WTC11 (cell line): ENCODE data around the gene HOXD12. TPM values are rescaled to one million over a fixed set of nuclear protein-coding genes. Genes with fewer than 3 reads are reported as not detected.
A peak's percentile ranks its signal among the peaks of the same experiment; 100 is the strongest.

Source experiments
- ATAC-seq: fragments of 200-7000 bp; cut with Tn5 transposase; 2 replicates; pipeline ENCODE4 v1.10.0; 2021; ENCODE audit warnings: mild to moderate bottlenecking, moderate library complexity
- CTCF ChIA-PET: fragments of 300-600 bp; sonication (Branson Sonifier 250); formaldehyde crosslinking; loops from one replicate; lab custom pipeline; 2021; ENCODE audit warnings: antibody characterized with exemption; lab: Charles Lee
- POLR2A ChIA-PET: fragments of 350-600 bp; sonication (Branson Sonifier 250); formaldehyde crosslinking; loops from one replicate; lab custom pipeline; 2021; ENCODE audit warnings: antibody characterized with exemption; lab: Charles Lee
- DNase-seq: peaks from one replicate; pipeline ENCODE4 v3.0.0; 2021; ENCODE audit warnings: low spot score
- H3K27ac Mint-ChIP-seq: 2 replicates; pipeline ENCODE4 v1.8.0; 2021; ENCODE audit warnings: mixed read lengths
- H3K27me3 Mint-ChIP-seq: 2 replicates; pipeline ENCODE4 v1.8.0; 2021; ENCODE audit warnings: low read depth, mild to moderate bottlenecking, moderate library complexity, mixed read lengths
- H3K36me3 Mint-ChIP-seq: 2 replicates; pipeline ENCODE4 v1.8.0; 2021; ENCODE audit warnings: mixed read lengths
- H3K4me1 Mint-ChIP-seq: 2 replicates; pipeline ENCODE4 v1.8.0; 2022; ENCODE audit warnings: mixed read lengths
- H3K4me3 Mint-ChIP-seq: 2 replicates; pipeline ENCODE4 v1.8.0; 2021; ENCODE audit warnings: mild to moderate bottlenecking, moderate library complexity, mixed read lengths
- H3K9me3 Mint-ChIP-seq: 2 replicates; pipeline ENCODE4 v1.8.0; 2021; ENCODE audit warnings: mixed read lengths
- CREM ChIP-seq: sonication (generic); formaldehyde crosslinking; IDR thresholded peaks from 2 replicates; pipeline ENCODE4 v1.8.1; 2022; ENCODE audit warnings: mild to moderate bottlenecking, missing genetic modification reagents, moderate library complexity
- ESRRA ChIP-seq: sonication (generic); formaldehyde crosslinking; IDR thresholded peaks from 2 replicates; pipeline ENCODE4 v1.8.1; 2022; ENCODE audit warnings: mild to moderate bottlenecking, missing genetic modification reagents, borderline replicate concordance
- GABPB1 ChIP-seq: sonication (generic); formaldehyde crosslinking; IDR thresholded peaks from 2 replicates; pipeline ENCODE4 v1.8.1; 2023; ENCODE audit warnings: mild to moderate bottlenecking, missing genetic modification reagents
- GRHL2 ChIP-seq: fragments of 250-450 bp; sonication (Bioruptor Pico); IDR thresholded peaks from 2 replicates; pipeline ENCODE4 v1.8.0; 2022; ENCODE audit warnings: mild to moderate bottlenecking, moderate library complexity; ENCODE audit not compliant: insufficient replicate concordance, severe bottlenecking
- JAZF1 ChIP-seq: fragments of 250-450 bp; sonication (Bioruptor Pico); IDR thresholded peaks from 2 replicates; pipeline ENCODE4 v1.9.0; 2021; ENCODE audit warnings: moderate library complexity, mild to moderate bottlenecking, inconsistent platforms
- KAT7 ChIP-seq: sonication (generic); formaldehyde crosslinking; IDR thresholded peaks from 2 replicates; pipeline ENCODE4 v1.8.1; 2023; ENCODE audit warnings: missing genetic modification reagents, mild to moderate bottlenecking, borderline replicate concordance
- NR1H2 ChIP-seq: sonication (generic); formaldehyde crosslinking; IDR thresholded peaks from 2 replicates; pipeline ENCODE4 v1.9.0; 2021; ENCODE audit warnings: mild to moderate bottlenecking, moderate library complexity, missing genetic modification reagents
- RELA ChIP-seq: sonication (generic); formaldehyde crosslinking; IDR thresholded peaks from 2 replicates; pipeline ENCODE4 v1.8.1; 2022; ENCODE audit warnings: missing genetic modification reagents, mild to moderate bottlenecking, borderline replicate concordance
- SMAD3 ChIP-seq: sonication (generic); formaldehyde crosslinking; IDR thresholded peaks from 2 replicates; pipeline ENCODE4 v1.8.0; 2022; ENCODE audit warnings: missing genetic modification reagents, mild to moderate bottlenecking, borderline replicate concordance
- ZNF671 ChIP-seq: fragments of 250-450 bp; sonication (Bioruptor Pico); IDR thresholded peaks from 2 replicates; pipeline ENCODE4 v1.8.0; 2021; ENCODE audit warnings: mild to moderate bottlenecking
- total RNA-seq: library from RNA; stranded (reverse); gene quantifications from 3 replicates; pipeline ENCODE4 v1.2.3, GENCODE V29; 2021
- TF ChIP-seq, protein P1 (sequence below): sonication (generic); formaldehyde crosslinking; IDR thresholded peaks from 2 replicates; pipeline ENCODE4 v1.8.1; 2022; ENCODE audit warnings: low read depth, missing genetic modification reagents, borderline replicate concordance
- TF ChIP-seq, protein P2 (sequence below): sonication (generic); formaldehyde crosslinking; IDR thresholded peaks from 2 replicates; pipeline ENCODE4 v1.8.0; 2022; ENCODE audit warnings: missing genetic modification reagents
- TF ChIP-seq, protein P3 (sequence below): fragments of 250-450 bp; sonication (Bioruptor Pico); IDR thresholded peaks from 2 replicates; pipeline ENCODE4 v1.9.0; 2021; ENCODE audit warnings: moderate library complexity, mild to moderate bottlenecking, inconsistent platforms, borderline replicate concordance
- TF ChIP-seq, protein P4 (sequence below): fragments of 200-600 bp; IDR thresholded peaks from 2 replicates; pipeline ENCODE4 v1.8.0; 2022; ENCODE audit warnings: antibody characterized with exemption
- TF ChIP-seq, protein P5 (sequence below): fragments of 250-450 bp; sonication (Bioruptor Pico); IDR thresholded peaks from 2 replicates; pipeline ENCODE4 v1.9.0; 2021; ENCODE audit warnings: mild to moderate bottlenecking
- TF ChIP-seq, protein P6 (sequence below): sonication (generic); formaldehyde crosslinking; IDR thresholded peaks from 2 replicates; pipeline ENCODE4 v1.8.1; 2023; ENCODE audit warnings: mild to moderate bottlenecking, missing genetic modification reagents, moderate library complexity
- TF ChIP-seq, protein P7 (sequence below): sonication (generic); formaldehyde crosslinking; conservative IDR thresholded peaks from 2 replicates; pipeline ENCODE4 v1.8.1; 2022; ENCODE audit warnings: mild to moderate bottlenecking, missing genetic modification reagents
- TF ChIP-seq, protein P8 (sequence below): sonication (generic); formaldehyde crosslinking; IDR thresholded peaks from 2 replicates; pipeline ENCODE4 v1.8.0; 2023; ENCODE audit warnings: mild to moderate bottlenecking, missing genetic modification reagents

Gene HOXD12
- total RNA-seq, 1 experiment from 2014 or later, result 0.17 TPM

DNA sequence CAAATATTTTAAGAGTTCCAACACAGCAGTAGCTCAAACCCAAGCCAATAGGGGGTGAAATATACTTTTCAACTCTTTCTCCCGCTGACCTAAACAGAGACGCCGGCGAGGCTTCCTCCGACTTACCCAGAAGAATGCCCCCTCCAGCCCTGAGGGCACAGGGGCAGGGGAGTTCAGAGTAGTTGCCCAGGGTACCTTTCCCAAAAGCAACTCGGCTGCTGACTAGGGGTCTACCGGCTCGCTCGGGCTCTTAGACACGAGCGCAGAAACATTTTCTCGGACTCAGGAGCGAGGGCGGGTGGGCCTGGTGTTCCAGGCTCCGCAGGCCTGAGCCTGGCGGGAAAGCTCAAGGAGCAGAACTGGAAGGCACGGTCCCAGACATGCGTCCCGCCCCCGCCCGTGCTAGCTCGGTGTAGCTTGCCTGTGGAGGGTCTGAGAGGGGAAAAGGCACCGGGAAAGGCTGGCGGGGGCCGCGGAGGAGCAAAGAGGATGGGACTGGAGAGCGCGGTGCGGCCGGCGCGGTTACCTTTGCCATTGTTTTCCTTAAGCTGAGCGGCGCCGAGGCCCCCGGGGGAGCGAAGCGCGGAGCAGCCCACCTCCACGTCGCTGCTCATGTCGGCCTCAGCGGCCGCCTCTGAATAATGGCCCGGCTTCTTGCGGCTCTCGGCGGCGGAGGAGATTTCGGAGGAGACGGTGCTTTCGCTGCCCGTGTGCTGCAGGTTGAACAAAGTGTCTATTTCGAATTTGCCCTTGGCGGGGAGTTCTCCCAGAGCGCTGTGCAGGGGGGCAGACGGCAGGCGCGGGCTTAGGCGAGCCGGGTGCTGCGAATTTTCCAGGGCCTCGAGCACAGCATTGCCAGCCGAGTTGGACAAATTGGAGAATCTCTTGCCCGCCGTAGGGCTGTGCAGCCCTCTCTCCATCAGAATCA lies 16.5 kb upstream of the HOXD12 start:
- ChIA-PET POLR2A (no interaction called here), CTCF (interaction anchor here (0.5 to 4.6 kb wide), 5 partner anchors 14 to 1370 kb away, joined by 3 to 56 read pairs (median 3); partner anchors contain the start of gene LNPK)
- Mint-ChIP-seq H3K4me1 (peaks cover 56% of the 10 kb centered on the region), H3K9me3 (no peaks in the 10 kb centered on the region), H3K4me3 (peak overlapping the region; percentile 46), H3K27ac (no peak overlapping the region), H3K27me3 (peaks cover 98% of the 10 kb centered on the region), H3K36me3 (peaks cover 3% of the 10 kb centered on the region; the same call in 1 of the 2 replicates)
- peak; percentile 2 for ATAC-seq
- DNase-seq, result peak; percentile 65
- TF ChIP-seq, protein P1, sequence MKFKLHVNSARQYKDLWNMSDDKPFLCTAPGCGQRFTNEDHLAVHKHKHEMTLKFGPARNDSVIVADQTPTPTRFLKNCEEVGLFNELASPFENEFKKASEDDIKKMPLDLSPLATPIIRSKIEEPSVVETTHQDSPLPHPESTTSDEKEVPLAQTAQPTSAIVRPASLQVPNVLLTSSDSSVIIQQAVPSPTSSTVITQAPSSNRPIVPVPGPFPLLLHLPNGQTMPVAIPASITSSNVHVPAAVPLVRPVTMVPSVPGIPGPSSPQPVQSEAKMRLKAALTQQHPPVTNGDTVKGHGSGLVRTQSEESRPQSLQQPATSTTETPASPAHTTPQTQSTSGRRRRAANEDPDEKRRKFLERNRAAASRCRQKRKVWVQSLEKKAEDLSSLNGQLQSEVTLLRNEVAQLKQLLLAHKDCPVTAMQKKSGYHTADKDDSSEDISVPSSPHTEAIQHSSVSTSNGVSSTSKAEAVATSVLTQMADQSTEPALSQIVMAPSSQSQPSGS (CRISPR knock-in tag), result no peak
- TF ChIP-seq, protein P2, sequence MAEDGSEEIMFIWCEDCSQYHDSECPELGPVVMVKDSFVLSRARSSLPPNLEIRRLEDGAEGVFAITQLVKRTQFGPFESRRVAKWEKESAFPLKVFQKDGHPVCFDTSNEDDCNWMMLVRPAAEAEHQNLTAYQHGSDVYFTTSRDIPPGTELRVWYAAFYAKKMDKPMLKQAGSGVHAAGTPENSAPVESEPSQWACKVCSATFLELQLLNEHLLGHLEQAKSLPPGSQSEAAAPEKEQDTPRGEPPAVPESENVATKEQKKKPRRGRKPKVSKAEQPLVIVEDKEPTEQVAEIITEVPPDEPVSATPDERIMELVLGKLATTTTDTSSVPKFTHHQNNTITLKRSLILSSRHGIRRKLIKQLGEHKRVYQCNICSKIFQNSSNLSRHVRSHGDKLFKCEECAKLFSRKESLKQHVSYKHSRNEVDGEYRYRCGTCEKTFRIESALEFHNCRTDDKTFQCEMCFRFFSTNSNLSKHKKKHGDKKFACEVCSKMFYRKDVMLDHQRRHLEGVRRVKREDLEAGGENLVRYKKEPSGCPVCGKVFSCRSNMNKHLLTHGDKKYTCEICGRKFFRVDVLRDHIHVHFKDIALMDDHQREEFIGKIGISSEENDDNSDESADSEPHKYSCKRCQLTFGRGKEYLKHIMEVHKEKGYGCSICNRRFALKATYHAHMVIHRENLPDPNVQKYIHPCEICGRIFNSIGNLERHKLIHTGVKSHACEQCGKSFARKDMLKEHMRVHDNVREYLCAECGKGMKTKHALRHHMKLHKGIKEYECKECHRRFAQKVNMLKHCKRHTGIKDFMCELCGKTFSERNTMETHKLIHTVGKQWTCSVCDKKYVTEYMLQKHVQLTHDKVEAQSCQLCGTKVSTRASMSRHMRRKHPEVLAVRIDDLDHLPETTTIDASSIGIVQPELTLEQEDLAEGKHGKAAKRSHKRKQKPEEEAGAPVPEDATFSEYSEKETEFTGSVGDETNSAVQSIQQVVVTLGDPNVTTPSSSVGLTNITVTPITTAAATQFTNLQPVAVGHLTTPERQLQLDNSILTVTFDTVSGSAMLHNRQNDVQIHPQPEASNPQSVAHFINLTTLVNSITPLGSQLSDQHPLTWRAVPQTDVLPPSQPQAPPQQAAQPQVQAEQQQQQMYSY (CRISPR knock-in tag), result peak; percentile 43; the same call in 1 of the 2 replicates
- TF ChIP-seq, protein P3, sequence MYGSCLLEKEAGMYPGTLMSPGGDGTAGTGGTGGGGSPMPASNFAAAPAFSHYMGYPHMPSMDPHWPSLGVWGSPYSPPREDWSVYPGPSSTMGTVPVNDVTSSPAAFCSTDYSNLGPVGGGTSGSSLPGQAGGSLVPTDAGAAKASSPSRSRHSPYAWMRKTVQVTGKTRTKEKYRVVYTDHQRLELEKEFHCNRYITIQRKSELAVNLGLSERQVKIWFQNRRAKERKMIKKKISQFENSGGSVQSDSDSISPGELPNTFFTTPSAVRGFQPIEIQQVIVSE (CRISPR knock-in tag), result no peak
- TF ChIP-seq NR1H2 (CRISPR knock-in tag), result no peak

DNA sequence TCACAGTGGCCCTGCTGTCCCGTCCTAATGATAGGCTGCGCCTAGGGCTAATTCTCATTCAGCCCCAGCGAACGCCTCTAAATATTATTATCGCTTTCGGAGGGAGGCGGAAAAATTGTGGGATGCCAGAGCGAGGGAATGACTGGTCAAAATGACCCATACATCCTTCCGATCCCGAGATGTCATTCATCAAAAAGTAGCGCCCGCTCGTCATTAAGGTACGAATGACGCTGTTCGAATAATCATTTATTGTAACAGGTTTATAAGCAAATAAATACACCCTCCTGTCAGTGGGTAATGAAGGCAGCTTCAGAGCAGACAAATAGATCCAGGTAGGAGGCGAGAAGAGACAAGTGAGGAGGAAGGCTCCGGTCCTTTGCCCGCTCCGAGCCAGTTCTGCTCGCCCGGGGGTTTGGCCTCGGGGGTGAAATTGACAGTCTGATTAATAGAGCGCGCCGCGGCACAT lies 15.8 kb upstream of the HOXD12 start, which contains the start of gene EVX2:
Gene EVX2 (minus strand): TSS at position 167 of the 466 bp plus-strand sequence. CDS start 186 bp downstream, outside the sequence.
- Mint-ChIP-seq H3K4me3 (peak within 1 kb of the TSS; percentile 53), H3K27ac (no peak within 1 kb of the TSS), H3K9me3 (no peaks in the 10 kb centered on the region), H3K4me1 (peaks cover 56% of the 10 kb centered on the region), H3K36me3 (peaks cover 3% of the 10 kb centered on the region; the same call in 1 of the 2 replicates), H3K27me3 (peaks cover 98% of the 10 kb centered on the region)
- ATAC-seq (no peak), DNase-seq (no peak)
- ChIA-PET POLR2A (no interaction called here), CTCF (interaction anchor here (0.5 to 1.6 kb wide), 3 partner anchors 82 to 1369 kb away, joined by 3 to 4 read pairs (median 3); partner anchors contain the start of gene LNPK)
- no peak for TF ChIP-seq SMAD3 (CRISPR knock-in tag)
- TF ChIP-seq, protein P4, sequence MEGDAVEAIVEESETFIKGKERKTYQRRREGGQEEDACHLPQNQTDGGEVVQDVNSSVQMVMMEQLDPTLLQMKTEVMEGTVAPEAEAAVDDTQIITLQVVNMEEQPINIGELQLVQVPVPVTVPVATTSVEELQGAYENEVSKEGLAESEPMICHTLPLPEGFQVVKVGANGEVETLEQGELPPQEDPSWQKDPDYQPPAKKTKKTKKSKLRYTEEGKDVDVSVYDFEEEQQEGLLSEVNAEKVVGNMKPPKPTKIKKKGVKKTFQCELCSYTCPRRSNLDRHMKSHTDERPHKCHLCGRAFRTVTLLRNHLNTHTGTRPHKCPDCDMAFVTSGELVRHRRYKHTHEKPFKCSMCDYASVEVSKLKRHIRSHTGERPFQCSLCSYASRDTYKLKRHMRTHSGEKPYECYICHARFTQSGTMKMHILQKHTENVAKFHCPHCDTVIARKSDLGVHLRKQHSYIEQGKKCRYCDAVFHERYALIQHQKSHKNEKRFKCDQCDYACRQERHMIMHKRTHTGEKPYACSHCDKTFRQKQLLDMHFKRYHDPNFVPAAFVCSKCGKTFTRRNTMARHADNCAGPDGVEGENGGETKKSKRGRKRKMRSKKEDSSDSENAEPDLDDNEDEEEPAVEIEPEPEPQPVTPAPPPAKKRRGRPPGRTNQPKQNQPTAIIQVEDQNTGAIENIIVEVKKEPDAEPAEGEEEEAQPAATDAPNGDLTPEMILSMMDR, result no peak
- TF ChIP-seq RELA (CRISPR knock-in tag), result no peak
- TF ChIP-seq NR1H2 (CRISPR knock-in tag), result no peak
- TF ChIP-seq KAT7, result no peak
- TF ChIP-seq GRHL2 (CRISPR knock-in tag), result no peak
- TF ChIP-seq ZNF671 (CRISPR knock-in tag), result no peak
- no peak for TF ChIP-seq JAZF1 (CRISPR knock-in tag)
- TF ChIP-seq ESRRA, result no peak
- TF ChIP-seq, protein P5, sequence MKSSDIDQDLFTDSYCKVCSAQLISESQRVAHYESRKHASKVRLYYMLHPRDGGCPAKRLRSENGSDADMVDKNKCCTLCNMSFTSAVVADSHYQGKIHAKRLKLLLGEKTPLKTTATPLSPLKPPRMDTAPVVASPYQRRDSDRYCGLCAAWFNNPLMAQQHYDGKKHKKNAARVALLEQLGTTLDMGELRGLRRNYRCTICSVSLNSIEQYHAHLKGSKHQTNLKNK (CRISPR knock-in tag), result no peak
- no peak for TF ChIP-seq CREM (CRISPR knock-in tag)
- TF ChIP-seq, protein P6, sequence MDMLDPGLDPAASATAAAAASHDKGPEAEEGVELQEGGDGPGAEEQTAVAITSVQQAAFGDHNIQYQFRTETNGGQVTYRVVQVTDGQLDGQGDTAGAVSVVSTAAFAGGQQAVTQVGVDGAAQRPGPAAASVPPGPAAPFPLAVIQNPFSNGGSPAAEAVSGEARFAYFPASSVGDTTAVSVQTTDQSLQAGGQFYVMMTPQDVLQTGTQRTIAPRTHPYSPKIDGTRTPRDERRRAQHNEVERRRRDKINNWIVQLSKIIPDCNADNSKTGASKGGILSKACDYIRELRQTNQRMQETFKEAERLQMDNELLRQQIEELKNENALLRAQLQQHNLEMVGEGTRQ, result no peak
- TF ChIP-seq, protein P7, sequence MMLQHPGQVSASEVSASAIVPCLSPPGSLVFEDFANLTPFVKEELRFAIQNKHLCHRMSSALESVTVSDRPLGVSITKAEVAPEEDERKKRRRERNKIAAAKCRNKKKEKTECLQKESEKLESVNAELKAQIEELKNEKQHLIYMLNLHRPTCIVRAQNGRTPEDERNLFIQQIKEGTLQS (CRISPR knock-in tag), result no peak
- TF ChIP-seq, protein P8, sequence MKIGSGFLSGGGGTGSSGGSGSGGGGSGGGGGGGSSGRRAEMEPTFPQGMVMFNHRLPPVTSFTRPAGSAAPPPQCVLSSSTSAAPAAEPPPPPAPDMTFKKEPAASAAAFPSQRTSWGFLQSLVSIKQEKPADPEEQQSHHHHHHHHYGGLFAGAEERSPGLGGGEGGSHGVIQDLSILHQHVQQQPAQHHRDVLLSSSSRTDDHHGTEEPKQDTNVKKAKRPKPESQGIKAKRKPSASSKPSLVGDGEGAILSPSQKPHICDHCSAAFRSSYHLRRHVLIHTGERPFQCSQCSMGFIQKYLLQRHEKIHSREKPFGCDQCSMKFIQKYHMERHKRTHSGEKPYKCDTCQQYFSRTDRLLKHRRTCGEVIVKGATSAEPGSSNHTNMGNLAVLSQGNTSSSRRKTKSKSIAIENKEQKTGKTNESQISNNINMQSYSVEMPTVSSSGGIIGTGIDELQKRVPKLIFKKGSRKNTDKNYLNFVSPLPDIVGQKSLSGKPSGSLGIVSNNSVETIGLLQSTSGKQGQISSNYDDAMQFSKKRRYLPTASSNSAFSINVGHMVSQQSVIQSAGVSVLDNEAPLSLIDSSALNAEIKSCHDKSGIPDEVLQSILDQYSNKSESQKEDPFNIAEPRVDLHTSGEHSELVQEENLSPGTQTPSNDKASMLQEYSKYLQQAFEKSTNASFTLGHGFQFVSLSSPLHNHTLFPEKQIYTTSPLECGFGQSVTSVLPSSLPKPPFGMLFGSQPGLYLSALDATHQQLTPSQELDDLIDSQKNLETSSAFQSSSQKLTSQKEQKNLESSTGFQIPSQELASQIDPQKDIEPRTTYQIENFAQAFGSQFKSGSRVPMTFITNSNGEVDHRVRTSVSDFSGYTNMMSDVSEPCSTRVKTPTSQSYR (CRISPR knock-in tag), result no peak
- TF ChIP-seq GABPB1 (CRISPR knock-in tag), result no peak
